ENCODE data around the gene AP1B1.

AP1B1 gene

GRCh38 chr22:29301716-29302401, 86.5 kb downstream of the AP1B1 start:
- in situ Hi-C loops (cut with MboI; ENCODE audit: low sequenced_read_pairs) = no loop called here

GRCh38 chr22:29300807-29301601, 87.4 kb downstream of the AP1B1 start:
- in situ Hi-C loops (cut with MboI; ENCODE audit: low sequenced_read_pairs) = no loop called here

- in situ Hi-C loops (cut with MboI; ENCODE audit: low sequenced_read_pairs) = no loop called here
These were observed 87.9 kb downstream of the AP1B1 start for GRCh38 chr22:29300467-29300806.

GRCh38 chr22:29299136-29299900, 89.1 kb downstream of the AP1B1 start:
- in situ Hi-C loops (cut with MboI; ENCODE audit: low sequenced_read_pairs) = no loop called here

- in situ Hi-C loops (cut with MboI; ENCODE audit: low sequenced_read_pairs) = no loop called here
These were observed 89.7 kb downstream of the AP1B1 start for GRCh38 chr22:29298641-29299040.

- in situ Hi-C loops (cut with MboI; ENCODE audit: low sequenced_read_pairs) = no loop called here
These were observed 96.0 kb downstream of the AP1B1 start for GRCh38 chr22:29292379-29292778.

- in situ Hi-C loops (cut with MboI; ENCODE audit: low sequenced_read_pairs) = no loop called here
These were observed 97.2 kb downstream of the AP1B1 start for GRCh38 chr22:29291215-29291614.

GRCh38 chr22:29290061-29290460, 98.3 kb downstream of the AP1B1 start:
- in situ Hi-C loops (cut with MboI; ENCODE audit: low sequenced_read_pairs) = no loop called here

GRCh38 chr22:29288837-29289236, 99.5 kb downstream of the AP1B1 start:
- in situ Hi-C loops (cut with MboI; ENCODE audit: low sequenced_read_pairs) = no loop called here

GRCh38 chr22:29284196-29284595, 104.2 kb downstream of the AP1B1 start:
- in situ Hi-C loops (cut with MboI; ENCODE audit: low sequenced_read_pairs) = no loop called here

- in situ Hi-C loops (cut with MboI; ENCODE audit: low sequenced_read_pairs) = no loop called here
These were observed 110.4 kb downstream of the AP1B1 start for GRCh38 chr22:29277927-29278326.

Data from hTERT RPE-1 (cell line).